ENCODE data around the gene ATP8B3.

The ATP8B3 gene

GRCh38 chr19:1787116-1787515 is 25.0 kb downstream of the ATP8B3 start:
- H3K9me3 ChIP-seq (ENCODE audit: control insufficient read depth, insufficient read depth, low read depth, low read length): no peaks in the 10 kb centered on the region
- H3K36me3 ChIP-seq (ENCODE audit: control insufficient read depth in 2 of 2, insufficient read depth in 1 of 2, low read length in 2 of 2): no peaks in the 10 kb centered on the region
- ChIA-PET CTCF (interaction anchor here (0.6 to 1.8 kb wide), 5 partner anchors 8 to 569 kb away, joined by 3 to 7 read pairs (median 4); no protein-coding TSS in a partner anchor), POLR2A (interaction anchor here (0.6 kb wide), 1 partner anchor 14 kb away, joined by 4 read pairs; no protein-coding TSS in a partner anchor)
- no peak overlapping the region for H3K27ac ChIP-seq (ENCODE audit: extremely low read depth, low read depth, low read length)
- TF ChIP-seq ZNF398 (tag by site-specific recombination; IDR thresholded peaks at IDR 0.05) (peak; percentile 50), ZNF138 (tag by site-specific recombination; IDR thresholded peaks at IDR 0.05; ENCODE audit: borderline replicate concordance) (no peak), KLF1 (tag by site-specific recombination; IDR thresholded peaks at IDR 0.05) (peak; percentile 90), KLF17 (tag by site-specific recombination; IDR thresholded peaks at IDR 0.05) (peak; percentile 64; the same call in 1 of the 2 replicates), ZNF433 (tag by site-specific recombination; IDR thresholded peaks at IDR 0.05; ENCODE audit: low read depth) (no peak), ZNF350 (tag by site-specific recombination; IDR thresholded peaks at IDR 0.05) (no peak)
- H3K4me1 ChIP-seq (ENCODE audit: control insufficient read depth, insufficient read depth, low read length): no peaks in the 10 kb centered on the region
- no peak overlapping the region for H3K4me3 ChIP-seq (ENCODE audit: low read depth, low read length)

GRCh38 chr19:1786668-1787067 is 25.4 kb downstream of the ATP8B3 start:
- H3K9me3 ChIP-seq (ENCODE audit: control insufficient read depth, insufficient read depth, low read depth, low read length): no peaks in the 10 kb centered on the region
- H3K4me1 ChIP-seq (ENCODE audit: control insufficient read depth, insufficient read depth, low read length): no peaks in the 10 kb centered on the region
- ChIA-PET POLR2A (no interaction called here), CTCF (interaction anchor here (0.6 to 1.8 kb wide), 4 partner anchors 9 to 569 kb away, joined by 3 to 6 read pairs (median 4); no protein-coding TSS in a partner anchor)
- TF ChIP-seq ZNF776 (tag by site-specific recombination; IDR thresholded peaks at IDR 0.05; ENCODE audit: borderline replicate concordance) (no peak), ZNF16 (tag by site-specific recombination; IDR thresholded peaks at IDR 0.05; ENCODE audit: low read depth) (no peak), ZFP69B (tag by site-specific recombination; IDR thresholded peaks at IDR 0.05) (no peak), ZNF677 (tag by site-specific recombination; IDR thresholded peaks at IDR 0.05) (no peak), MYNN (tag by site-specific recombination; IDR thresholded peaks at IDR 0.05; ENCODE audit: borderline replicate concordance) (no peak), ZBTB1 (tag by site-specific recombination; IDR thresholded peaks at IDR 0.05) (no peak), ZNF658 (tag by site-specific recombination; IDR thresholded peaks at IDR 0.05) (no peak), SP2 (tag by site-specific recombination; IDR thresholded peaks at IDR 0.05) (no peak), KLF16 (tag by site-specific recombination; IDR thresholded peaks at IDR 0.05) (no peak), ZNF223 (tag by site-specific recombination; IDR thresholded peaks at IDR 0.05) (no peak), ZNF292 (tag by site-specific recombination; IDR thresholded peaks at IDR 0.05; ENCODE audit: borderline replicate concordance, low read depth) (no peak), OVOL3 (tag by site-specific recombination; IDR thresholded peaks at IDR 0.05) (no peak), ZNF140 (tag by site-specific recombination; IDR thresholded peaks at IDR 0.05) (no peak), ZNF621 (tag by site-specific recombination; IDR thresholded peaks at IDR 0.05) (no peak), KLF7 (tag by site-specific recombination; IDR thresholded peaks at IDR 0.05; ENCODE audit: borderline replicate concordance) (no peak), ZNF501 (tag by site-specific recombination; IDR thresholded peaks at IDR 0.05) (no peak), ZSCAN30 (tag by site-specific recombination; IDR thresholded peaks at IDR 0.05) (no peak), ZFP3 (tag by site-specific recombination; IDR thresholded peaks at IDR 0.05; ENCODE audit: low read depth) (no peak), ZBTB6 (tag by site-specific recombination; IDR thresholded peaks at IDR 0.05) (no peak)
- no peaks in the 10 kb centered on the region for H3K36me3 ChIP-seq (ENCODE audit: control insufficient read depth in 2 of 2, insufficient read depth in 1 of 2, low read length in 2 of 2)
- H3K4me3 ChIP-seq (ENCODE audit: low read depth, low read length): no peak overlapping the region
- no peak overlapping the region for H3K27ac ChIP-seq (ENCODE audit: extremely low read depth, low read depth, low read length)

Data from HEK293 (cell line).